ENCODE results near the gene KRT15.

GRCh38 chr17:41511716-41512115 lies 7.0 kb downstream of the KRT15 start:
- no peak for TF ChIP-seq EZH2 (optimal IDR thresholded peaks at IDR 0.05; ENCODE audit: low read depth, low read length)
- TF ChIP-seq CTCF (IDR thresholded peaks at IDR 0.05; ENCODE audit: low read length) = no peak
- TF ChIP-seq EZH2phosphoT487 (IDR thresholded peaks at IDR 0.05; ENCODE audit: low read length) = no peak
